ENCODE results near the gene MPLKIP.
"Not testable (repeated sequence)": the region's sequence is repeated elsewhere in the genome, so short reads cannot be mapped to it uniquely, and the experiment has no call there.

The MPLKIP gene

GRCh38 chr7:40133561-40134427 lies 628 bp downstream of the MPLKIP start:
- no peak for DNase-seq (ENCODE audit: extremely low read depth in 1 of 2, low read depth in 1 of 2)

GRCh38 chr7:40122940-40123254 lies 11.5 kb downstream of the MPLKIP start:
- no peak for DNase-seq (ENCODE audit: extremely low read depth in 1 of 2, low read depth in 1 of 2)

GRCh38 chr7:40122100-40122939 lies 12.1 kb downstream of the MPLKIP start:
- not testable (repeated sequence) for DNase-seq (ENCODE audit: extremely low read depth in 1 of 2, low read depth in 1 of 2)

GRCh38 chr7:40120020-40120419 lies 14.4 kb downstream of the MPLKIP start:
- no peak for DNase-seq (ENCODE audit: extremely low read depth in 1 of 2, low read depth in 1 of 2)

GRCh38 chr7:40118201-40118600 lies 16.2 kb downstream of the MPLKIP start:
- not testable (repeated sequence) for DNase-seq (ENCODE audit: extremely low read depth in 1 of 2, low read depth in 1 of 2)

- DNase-seq (ENCODE audit: extremely low read depth in 1 of 2, low read depth in 1 of 2), result not testable (repeated sequence)
Measured at GRCh38 chr7:40117199-40117598, 17.2 kb downstream of the MPLKIP start.

- DNase-seq (ENCODE audit: extremely low read depth in 1 of 2, low read depth in 1 of 2), result no peak
Measured at GRCh38 chr7:40115936-40116335, 18.5 kb downstream of the MPLKIP start.

- DNase-seq (ENCODE audit: extremely low read depth in 1 of 2, low read depth in 1 of 2), result no peak
Measured at GRCh38 chr7:40105879-40106473, 28.4 kb downstream of the MPLKIP start.

- no peak for DNase-seq (ENCODE audit: extremely low read depth in 1 of 2, low read depth in 1 of 2)
Measured at GRCh38 chr7:40102897-40103296, 31.5 kb downstream of the MPLKIP start.

- DNase-seq (ENCODE audit: extremely low read depth in 1 of 2, low read depth in 1 of 2), result no peak
Measured at GRCh38 chr7:40101201-40101600, 33.2 kb downstream of the MPLKIP start.

GRCh38 chr7:40099837-40100236 lies 34.6 kb downstream of the MPLKIP start:
- no peak for DNase-seq (ENCODE audit: extremely low read depth in 1 of 2, low read depth in 1 of 2)

- no peak for DNase-seq (ENCODE audit: extremely low read depth in 1 of 2, low read depth in 1 of 2)
Measured at GRCh38 chr7:40098810-40099209, 35.6 kb downstream of the MPLKIP start.

GRCh38 chr7:40097728-40098127 lies 36.7 kb downstream of the MPLKIP start:
- no peak for DNase-seq (ENCODE audit: extremely low read depth in 1 of 2, low read depth in 1 of 2)

- no peak for DNase-seq (ENCODE audit: extremely low read depth in 1 of 2, low read depth in 1 of 2)
Measured at GRCh38 chr7:40095695-40096327, 38.6 kb downstream of the MPLKIP start.

- no peak for DNase-seq (ENCODE audit: extremely low read depth in 1 of 2, low read depth in 1 of 2)
Measured at GRCh38 chr7:40095230-40095629, 39.2 kb downstream of the MPLKIP start.

- no peak for DNase-seq (ENCODE audit: extremely low read depth in 1 of 2, low read depth in 1 of 2)
Measured at GRCh38 chr7:40093631-40094350, 40.6 kb downstream of the MPLKIP start.

- DNase-seq (ENCODE audit: extremely low read depth in 1 of 2, low read depth in 1 of 2), result no peak
Measured at GRCh38 chr7:40092182-40092581, 42.2 kb downstream of the MPLKIP start.

GRCh38 chr7:40077849-40078248 lies 56.6 kb downstream of the MPLKIP start:
- no peak for DNase-seq (ENCODE audit: extremely low read depth in 1 of 2, low read depth in 1 of 2)

Measured in stimulated activated CD8-positive, alpha-beta memory T cell treated with anti-CD3 and anti-CD28 coated beads, Interleukin-7, amount 100 ng/mL, for 48 hours (primary cell).